ENCODE measurements around the gene KCNH8.

DNA sequence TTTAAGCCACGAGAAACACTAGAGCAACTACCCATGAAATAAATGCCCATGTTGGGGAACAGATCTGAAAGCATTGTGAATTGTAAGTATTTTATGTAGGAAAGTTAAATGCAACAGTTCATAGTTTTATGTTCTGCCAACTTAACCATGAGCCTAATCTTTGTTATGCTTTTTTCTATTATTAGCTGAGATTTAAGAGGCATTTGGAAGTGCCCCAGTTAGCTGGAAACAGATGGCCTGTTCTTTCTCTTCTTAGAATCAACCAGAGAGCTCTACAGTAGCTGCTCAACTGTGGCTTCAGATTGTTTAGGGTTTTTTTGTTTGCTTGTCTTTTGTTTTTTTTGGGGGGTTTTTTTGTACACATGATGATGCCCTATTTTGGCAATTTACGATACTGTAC lies 284.4 kb downstream of the KCNH8 start:
- TF ChIP-seq, protein P1, sequence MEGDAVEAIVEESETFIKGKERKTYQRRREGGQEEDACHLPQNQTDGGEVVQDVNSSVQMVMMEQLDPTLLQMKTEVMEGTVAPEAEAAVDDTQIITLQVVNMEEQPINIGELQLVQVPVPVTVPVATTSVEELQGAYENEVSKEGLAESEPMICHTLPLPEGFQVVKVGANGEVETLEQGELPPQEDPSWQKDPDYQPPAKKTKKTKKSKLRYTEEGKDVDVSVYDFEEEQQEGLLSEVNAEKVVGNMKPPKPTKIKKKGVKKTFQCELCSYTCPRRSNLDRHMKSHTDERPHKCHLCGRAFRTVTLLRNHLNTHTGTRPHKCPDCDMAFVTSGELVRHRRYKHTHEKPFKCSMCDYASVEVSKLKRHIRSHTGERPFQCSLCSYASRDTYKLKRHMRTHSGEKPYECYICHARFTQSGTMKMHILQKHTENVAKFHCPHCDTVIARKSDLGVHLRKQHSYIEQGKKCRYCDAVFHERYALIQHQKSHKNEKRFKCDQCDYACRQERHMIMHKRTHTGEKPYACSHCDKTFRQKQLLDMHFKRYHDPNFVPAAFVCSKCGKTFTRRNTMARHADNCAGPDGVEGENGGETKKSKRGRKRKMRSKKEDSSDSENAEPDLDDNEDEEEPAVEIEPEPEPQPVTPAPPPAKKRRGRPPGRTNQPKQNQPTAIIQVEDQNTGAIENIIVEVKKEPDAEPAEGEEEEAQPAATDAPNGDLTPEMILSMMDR (IDR thresholded peaks at IDR 0.05; ENCODE audit: low read depth, low read length) = no peak
- no peak for TF ChIP-seq EZH2phosphoT487 (IDR thresholded peaks at IDR 0.05; ENCODE audit: low read depth)

Data from OCI-LY3 (cell line).